Right lung (tissue), 5 donors: Measurements from ENCODE around the gene FOXP4. TPM values are rescaled to one million over a fixed set of nuclear protein-coding genes. Genes with fewer than 3 reads are reported as not detected.
A peak's percentile ranks its signal among the peaks of the same experiment; 100 is the strongest.

Experiments
- DNase-seq, 2 donors: peaks; one replicate each; pipeline ENCODE4 v3.0.0-alpha.2; 2013
- polyA plus RNA-seq, 5 donors: library from polyadenylated mRNA; unstranded; fragments of 120-200 nt; gene quantifications; one replicate each; pipeline versions ENCODE4 v1.2.1 to v1.2.3, GENCODE V29; 2013; ENCODE audit warnings: inconsistent platforms in 1 of 5, low replicate concordance in 1 of 5; ENCODE audit not compliant: insufficient read length in 5 of 5, insufficient read depth in 1 of 5

The FOXP4 gene
- polyA plus RNA-seq, 5 donors: 43.0 to 89.6 (median 61.9) TPM

- no peak for DNase-seq
These were observed 16.0 kb downstream of the FOXP4 start for GRCh38 chr6:41561931-41562911.

- DNase-seq: no peak
These were observed 17.0 kb downstream of the FOXP4 start for GRCh38 chr6:41563060-41563776.

GRCh38 chr6:41564448-41565142 is 18.4 kb downstream of the FOXP4 start:
- DNase-seq: no peak

- DNase-seq: no peak
These were observed 19.5 kb downstream of the FOXP4 start for GRCh38 chr6:41565701-41566100.

GRCh38 chr6:41566961-41567360 is 20.8 kb downstream of the FOXP4 start:
- DNase-seq: no peak

- no peak for DNase-seq
These were observed 21.5 kb downstream of the FOXP4 start for GRCh38 chr6:41567684-41568083.

GRCh38 chr6:41568202-41568584 is 22.0 kb downstream of the FOXP4 start:
- DNase-seq: no peak

- peak; percentile 57 to 58 for DNase-seq
These were observed 22.6 kb downstream of the FOXP4 start for GRCh38 chr6:41568585-41569384.

GRCh38 chr6:41570259-41570615 is 24.1 kb downstream of the FOXP4 start:
- DNase-seq: no peak

GRCh38 chr6:41571021-41571780 is 25.0 kb downstream of the FOXP4 start:
- no peak for DNase-seq

- no peak for DNase-seq
These were observed 26.4 kb downstream of the FOXP4 start for GRCh38 chr6:41572613-41573012.

- no peak for DNase-seq
These were observed 27.1 kb downstream of the FOXP4 start for GRCh38 chr6:41573276-41573675.

GRCh38 chr6:41573985-41574384 is 27.8 kb downstream of the FOXP4 start:
- no peak for DNase-seq

GRCh38 chr6:41575598-41575997 is 29.4 kb downstream of the FOXP4 start:
- no peak for DNase-seq

- DNase-seq: no peak
These were observed 30.5 kb downstream of the FOXP4 start for GRCh38 chr6:41576667-41577066.

GRCh38 chr6:41577356-41578216 is 31.4 kb downstream of the FOXP4 start:
- no peak for DNase-seq

- peak; percentile 43 to 60 for DNase-seq
These were observed 32.3 kb downstream of the FOXP4 start for GRCh38 chr6:41578217-41579087.

GRCh38 chr6:41579088-41579610 is 33.0 kb downstream of the FOXP4 start:
- DNase-seq: no peak
